GM21381 (cell line): Measurements from ENCODE around the gene UNC45A.
A peak's percentile ranks its signal among the peaks of the same experiment; 100 is the strongest.
"Not testable (repeated sequence)": the region's sequence is repeated elsewhere in the genome, so short reads cannot be mapped to it uniquely, and the experiment has no call there.

ENCODE experiments used
- ATAC-seq: cut with Tn5 transposase; IDR thresholded peaks from one replicate; pipeline ENCODE4 v1.9.1; 2021; ENCODE audit warnings: mild to moderate bottlenecking, moderate library complexity; ENCODE audit not compliant: unreplicated experiment

The UNC45A gene, protein sequence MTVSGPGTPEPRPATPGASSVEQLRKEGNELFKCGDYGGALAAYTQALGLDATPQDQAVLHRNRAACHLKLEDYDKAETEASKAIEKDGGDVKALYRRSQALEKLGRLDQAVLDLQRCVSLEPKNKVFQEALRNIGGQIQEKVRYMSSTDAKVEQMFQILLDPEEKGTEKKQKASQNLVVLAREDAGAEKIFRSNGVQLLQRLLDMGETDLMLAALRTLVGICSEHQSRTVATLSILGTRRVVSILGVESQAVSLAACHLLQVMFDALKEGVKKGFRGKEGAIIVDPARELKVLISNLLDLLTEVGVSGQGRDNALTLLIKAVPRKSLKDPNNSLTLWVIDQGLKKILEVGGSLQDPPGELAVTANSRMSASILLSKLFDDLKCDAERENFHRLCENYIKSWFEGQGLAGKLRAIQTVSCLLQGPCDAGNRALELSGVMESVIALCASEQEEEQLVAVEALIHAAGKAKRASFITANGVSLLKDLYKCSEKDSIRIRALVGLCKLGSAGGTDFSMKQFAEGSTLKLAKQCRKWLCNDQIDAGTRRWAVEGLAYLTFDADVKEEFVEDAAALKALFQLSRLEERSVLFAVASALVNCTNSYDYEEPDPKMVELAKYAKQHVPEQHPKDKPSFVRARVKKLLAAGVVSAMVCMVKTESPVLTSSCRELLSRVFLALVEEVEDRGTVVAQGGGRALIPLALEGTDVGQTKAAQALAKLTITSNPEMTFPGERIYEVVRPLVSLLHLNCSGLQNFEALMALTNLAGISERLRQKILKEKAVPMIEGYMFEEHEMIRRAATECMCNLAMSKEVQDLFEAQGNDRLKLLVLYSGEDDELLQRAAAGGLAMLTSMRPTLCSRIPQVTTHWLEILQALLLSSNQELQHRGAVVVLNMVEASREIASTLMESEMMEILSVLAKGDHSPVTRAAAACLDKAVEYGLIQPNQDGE

DNA sequence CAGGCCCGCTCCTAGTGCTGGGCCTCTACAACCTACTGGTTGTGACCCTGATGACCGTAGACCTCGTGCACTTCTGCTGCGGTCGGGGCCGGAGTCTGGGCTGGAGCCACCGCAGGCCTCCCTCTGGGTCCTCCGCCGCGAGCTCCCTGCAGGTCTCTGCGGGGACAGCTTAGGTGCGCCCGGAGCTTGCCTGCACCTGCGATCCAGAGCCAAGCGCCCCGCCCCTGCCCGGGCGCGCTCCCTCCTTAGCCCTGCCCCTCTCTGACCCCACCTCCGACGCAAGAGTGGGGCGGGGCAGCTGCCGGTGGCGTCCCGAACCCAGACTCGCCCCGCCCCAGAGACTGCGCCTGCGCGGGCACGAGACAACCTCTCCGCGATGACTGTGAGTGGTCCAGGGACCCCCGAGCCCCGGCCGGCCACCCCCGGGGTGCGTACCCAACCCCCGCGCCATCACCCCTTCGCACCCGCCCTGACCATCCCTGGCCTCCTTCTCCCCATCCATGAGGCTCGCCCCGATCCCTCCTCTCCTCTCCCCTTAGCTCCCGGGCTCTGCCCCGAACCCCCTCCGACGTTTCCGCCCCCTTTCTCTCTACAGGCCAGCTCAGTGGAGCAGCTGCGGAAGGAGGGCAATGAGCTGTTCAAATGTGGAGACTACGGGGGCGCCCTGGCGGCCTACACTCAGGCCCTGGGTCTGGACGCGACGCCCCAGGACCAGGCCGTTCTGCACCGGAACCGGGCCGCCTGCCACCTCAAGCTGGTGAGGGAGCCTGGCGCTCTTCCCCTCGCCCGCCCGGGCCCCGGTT, at the start of gene UNC45A:
Gene UNC45A, plus strand, starts transcription at position 337 of the 803 bp plus-strand sequence. Its CDS starts 40 bp downstream, at position 377.
- ATAC-seq: peak; percentile 65

GRCh38 chr15:90885432-90886290, 49.4 kb upstream of the UNC45A start:
- ATAC-seq: peak; percentile 43

- ATAC-seq: no peak
Measured at GRCh38 chr15:90886291-90886614, 48.8 kb upstream of the UNC45A start.

DNA sequence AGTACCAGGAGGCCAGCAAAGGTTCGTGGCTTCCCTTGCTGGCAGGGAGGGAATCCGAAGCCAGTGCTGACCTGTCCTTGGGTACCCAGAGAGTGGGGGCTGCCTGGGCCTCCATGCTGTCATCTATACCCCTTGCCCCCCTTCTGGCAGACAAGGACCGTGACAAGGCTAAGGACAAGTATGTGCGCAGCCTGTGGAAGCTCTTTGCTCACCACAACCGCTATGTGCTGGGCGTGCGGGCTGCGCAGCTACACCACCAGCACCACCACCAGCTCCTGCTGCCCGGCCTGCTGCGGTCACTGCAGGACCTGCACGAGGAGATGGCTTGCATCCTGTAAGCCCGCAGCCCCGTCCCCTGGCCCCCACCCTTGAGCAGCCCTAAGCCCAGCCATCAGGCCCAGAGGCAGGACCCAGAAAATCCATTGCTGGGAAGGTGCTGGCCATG, 48.0 kb upstream of the UNC45A start:
- no peak for ATAC-seq

- ATAC-seq: no peak
Measured at GRCh38 chr15:90889313-90889730, 45.8 kb upstream of the UNC45A start.

DNA sequence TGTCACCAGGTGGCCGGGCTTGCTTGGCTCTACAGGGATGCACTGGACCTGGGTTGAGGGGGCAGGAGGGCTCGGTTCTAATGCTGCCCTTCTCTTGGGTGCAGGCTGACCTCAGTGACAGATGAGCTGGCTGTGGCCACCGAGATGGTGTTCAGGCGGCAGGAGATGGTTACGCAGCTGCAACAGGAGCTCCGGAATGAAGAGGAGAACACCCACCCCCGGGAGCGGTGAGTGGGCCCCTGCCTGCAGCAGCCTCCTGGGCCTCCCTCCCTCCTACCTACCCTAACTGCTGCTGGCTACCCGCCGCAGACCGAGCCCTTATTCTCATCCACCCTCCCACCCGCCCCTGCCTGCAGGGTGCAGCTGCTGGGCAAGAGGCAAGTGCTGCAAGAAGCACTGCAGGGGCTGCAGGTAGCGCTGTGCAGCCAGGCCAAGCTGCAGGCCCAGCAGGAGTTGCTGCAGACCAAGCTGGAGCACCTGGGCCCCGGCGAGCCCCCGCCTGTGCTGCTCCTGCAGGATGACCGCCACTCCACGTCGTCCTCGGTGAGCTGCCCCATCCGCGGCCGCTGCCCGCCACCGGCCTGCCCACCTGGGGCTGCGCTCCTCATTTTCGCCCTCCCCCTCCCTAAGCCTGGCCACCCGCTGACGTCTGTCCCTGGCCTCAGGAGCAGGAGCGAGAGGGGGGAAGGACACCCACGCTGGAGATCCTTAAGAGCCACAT, 45.2 kb upstream of the UNC45A start:
- no peak for ATAC-seq

DNA sequence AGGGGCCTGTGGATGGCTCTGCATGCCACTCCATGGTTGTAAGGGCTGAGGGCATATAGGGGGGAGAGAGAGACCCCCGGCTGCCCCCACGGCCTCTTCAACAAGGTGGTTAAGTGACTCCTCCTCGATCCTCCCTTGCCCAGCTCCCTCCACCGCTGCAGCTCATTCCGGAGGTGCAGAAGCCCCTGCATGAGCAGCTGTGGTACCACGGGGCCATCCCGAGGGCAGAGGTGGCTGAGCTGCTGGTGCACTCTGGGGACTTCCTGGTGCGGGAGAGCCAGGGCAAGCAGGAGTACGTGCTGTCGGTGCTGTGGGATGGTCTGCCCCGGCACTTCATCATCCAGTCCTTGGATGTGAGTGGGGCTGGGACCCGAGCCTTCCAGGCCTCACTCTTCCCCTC, 44.2 kb upstream of the UNC45A start:
- ATAC-seq: no peak

GRCh38 chr15:90891346-90891949, 43.6 kb upstream of the UNC45A start:
- ATAC-seq: no peak

DNA sequence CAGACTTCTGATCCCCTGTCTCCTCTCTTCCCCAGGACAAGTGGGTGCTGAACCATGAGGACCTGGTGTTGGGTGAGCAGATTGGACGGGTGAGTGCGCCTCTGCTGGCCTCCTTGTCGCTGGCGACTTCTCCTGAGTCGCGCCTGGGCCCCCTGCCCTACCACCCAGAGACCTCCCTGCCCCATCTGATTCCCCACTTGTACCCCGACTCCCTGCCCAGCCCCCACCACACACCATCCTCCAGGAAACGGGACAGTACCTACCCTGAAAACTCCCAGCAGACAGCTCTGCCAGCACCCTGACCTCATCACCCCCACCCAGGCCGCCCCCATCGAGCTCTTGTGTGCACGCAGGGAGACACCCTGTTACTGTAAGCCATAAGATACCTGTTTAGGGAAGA, 43.1 kb upstream of the UNC45A start:
- no peak for ATAC-seq

GRCh38 chr15:90892498-90893174, 42.4 kb upstream of the UNC45A start:
- no peak for ATAC-seq

DNA sequence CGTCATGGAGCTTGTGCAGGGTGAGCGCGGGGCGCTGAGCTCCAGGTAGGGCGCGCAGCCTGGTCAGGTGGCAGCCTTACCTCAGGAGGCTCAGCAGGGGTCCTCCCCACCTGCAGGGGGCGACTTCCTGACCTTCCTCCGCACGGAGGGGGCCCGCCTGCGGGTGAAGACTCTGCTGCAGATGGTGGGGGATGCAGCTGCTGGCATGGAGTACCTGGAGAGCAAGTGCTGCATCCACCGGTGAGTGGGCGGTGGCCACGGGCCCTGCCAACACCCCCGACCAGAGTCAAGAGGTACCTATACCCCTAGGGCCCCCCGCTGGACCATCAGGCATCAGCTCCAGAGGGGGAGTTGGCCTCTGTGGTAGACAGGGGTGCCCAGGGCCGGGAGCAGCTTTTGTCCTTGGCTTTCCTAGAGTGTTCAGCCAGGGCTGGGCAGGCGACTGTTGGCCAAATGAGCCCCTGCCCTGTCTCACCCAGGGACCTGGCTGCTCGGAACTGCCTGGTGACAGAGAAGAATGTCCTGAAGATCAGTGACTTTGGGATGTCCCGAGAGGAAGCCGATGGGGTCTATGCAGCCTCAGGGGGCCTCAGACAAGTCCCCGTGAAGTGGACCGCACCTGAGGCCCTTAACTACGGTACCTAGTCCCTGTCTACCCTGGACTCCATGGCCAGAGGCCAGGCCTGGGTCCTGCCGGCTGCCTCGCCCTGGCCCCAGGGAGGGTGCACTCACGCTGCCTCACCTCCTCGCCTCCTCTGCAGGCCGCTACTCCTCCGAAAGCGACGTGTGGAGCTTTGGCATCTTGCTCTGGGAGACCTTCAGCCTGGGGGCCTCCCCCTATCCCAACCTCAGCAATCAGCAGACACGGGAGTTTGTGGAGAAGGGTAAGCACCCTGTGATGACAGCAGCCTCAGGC, 41.7 kb upstream of the UNC45A start:
- ATAC-seq: no peak

GRCh38 chr15:90895571-90896117, 39.4 kb upstream of the UNC45A start:
- ATAC-seq: no peak

GRCh38 chr15:90897131-90897655, 37.9 kb upstream of the UNC45A start:
- not testable (repeated sequence) for ATAC-seq

GRCh38 chr15:90901175-90902039, 33.7 kb upstream of the UNC45A start:
- no peak for ATAC-seq

DNA sequence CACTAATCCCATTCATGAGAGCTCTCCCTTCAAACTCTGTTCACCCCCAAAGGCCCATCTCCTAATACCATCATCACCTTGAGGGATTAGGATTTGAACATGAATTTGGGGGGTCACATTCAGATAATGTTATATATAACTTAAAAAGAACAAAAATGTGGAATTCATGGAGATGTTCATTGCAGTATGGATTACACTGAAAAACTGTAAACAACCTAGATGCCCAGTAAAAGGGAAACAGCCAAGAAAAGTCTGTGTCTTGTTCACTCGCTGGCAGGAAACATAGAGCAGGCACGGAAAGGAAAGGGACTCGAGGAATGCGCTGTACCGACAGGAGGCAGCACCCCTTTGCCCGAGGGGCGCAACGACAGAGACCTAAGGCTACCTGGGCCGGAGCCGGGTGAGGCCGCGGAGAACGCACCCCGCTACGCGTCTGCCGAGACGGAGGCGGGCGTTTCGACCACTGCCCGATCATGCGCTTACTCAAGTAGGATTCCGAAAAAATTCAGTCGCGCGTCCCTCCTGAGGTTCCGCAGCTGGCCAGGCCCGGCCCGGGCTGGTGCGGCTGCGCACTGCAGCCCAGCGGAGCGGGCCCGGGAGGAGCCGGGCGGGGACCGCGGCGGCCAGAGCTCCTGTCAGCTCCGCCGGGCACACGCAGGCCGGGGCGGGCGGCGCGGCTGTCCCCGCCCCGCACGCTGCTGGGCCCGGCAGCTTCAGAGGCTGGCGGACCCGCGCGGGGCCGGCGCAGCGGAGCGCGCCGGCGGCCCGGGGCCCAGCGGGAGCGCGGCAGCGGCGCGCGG, 32.8 kb upstream of the UNC45A start:
- peak; percentile 65 for ATAC-seq
